GM10248 (cell line): ENCODE results near the gene HPS5.
"Not testable (repeated sequence)": the region's sequence is repeated elsewhere in the genome, so short reads cannot be mapped to it uniquely, and the experiment has no call there.

Experiments used
- CTCF ChIA-PET: fragments of 300-600 bp; sonication (Branson Sonifier 250); formaldehyde crosslinking; extraction: SDS; loops from one replicate; lab custom pipeline; 2021; ENCODE audit warnings: antibody characterized with exemption; lab: Yijun Ruan, JAX
- POLR2A ChIA-PET: fragments of 350-650 bp; sonication (Branson Sonifier 250); formaldehyde crosslinking; extraction: SDS; loops from one replicate; lab custom pipeline; 2020; ENCODE audit warnings: antibody characterized with exemption; lab: Yijun Ruan, JAX
- DNase-seq: peaks from one replicate; pipeline ENCODE4 v3.0.0; 2012; ENCODE audit errors: extremely low spot score
- CTCF ChIP-seq: IDR thresholded peaks from 2 replicates; pipeline ENCODE4 v1.5.1; 2012; ENCODE audit warnings: mild to moderate bottlenecking, low read depth; ENCODE audit errors: extremely low read depth, missing control alignments, control extremely low read depth

The HPS5 gene

GRCh38 chr11:18347471-18348125, 25.7 kb upstream of the HPS5 start:
- POLR2A ChIA-PET = no interaction called here
- DNase-seq = no peak
- CTCF ChIA-PET = interaction anchor here (0.9 to 2.1 kb wide), 5 partner anchors 10 to 272 kb away, joined by 3 to 6 read pairs (median 4); no protein-coding TSS in a partner anchor
- no peak for TF ChIP-seq CTCF

- no peak for TF ChIP-seq CTCF
- no peak for DNase-seq
- ChIA-PET CTCF (interaction anchor here (1.1 kb wide), 1 partner anchor 17 kb away, joined by 3 read pairs; no protein-coding TSS in a partner anchor), POLR2A (interaction anchor here (0.6 kb wide), 1 partner anchor 171 kb away, joined by 3 read pairs; no protein-coding TSS in a partner anchor)
Observed at GRCh38 chr11:18332891-18333290, 11.0 kb upstream of the HPS5 start.

GRCh38 chr11:18332302-18332701, 10.4 kb upstream of the HPS5 start:
- ChIA-PET POLR2A (interaction anchor here (0.6 kb wide), 1 partner anchor 172 kb away, joined by 3 read pairs; no protein-coding TSS in a partner anchor), CTCF (interaction anchor here (1.1 kb wide), 1 partner anchor 17 kb away, joined by 3 read pairs; no protein-coding TSS in a partner anchor)
- no peak for TF ChIP-seq CTCF
- peak; percentile 17 for DNase-seq

- DNase-seq = no peak
- CTCF ChIA-PET = interaction anchor here (1.7 kb wide), 1 partner anchor 87 kb away, joined by 5 read pairs; no protein-coding TSS in a partner anchor
- POLR2A ChIA-PET = interaction anchor here (0.7 kb wide), 1 partner anchor 8 kb away, joined by 4 read pairs; the partner anchor contains the start of gene GTF2H1
- no peak for TF ChIP-seq CTCF
Observed at GRCh38 chr11:18330921-18331320, 9.0 kb upstream of the HPS5 start.

- TF ChIP-seq CTCF = no peak
- ChIA-PET CTCF (no interaction called here), POLR2A (no interaction called here)
- peak; percentile 16 for DNase-seq
Observed at GRCh38 chr11:18329196-18329870, 7.4 kb upstream of the HPS5 start.

- TF ChIP-seq CTCF = no peak
- CTCF ChIA-PET = no interaction called here
- no peak for DNase-seq
- POLR2A ChIA-PET = no interaction called here
Observed at GRCh38 chr11:18324381-18324780, 2.4 kb upstream of the HPS5 start.

GRCh38 chr11:18323881-18324280, 1.9 kb upstream of the HPS5 start:
- DNase-seq, POLR2A ChIA-PET, CTCF ChIA-PET: not testable (repeated sequence)
